SHP77 (cell line): ENCODE results near the gene SLU7.
A peak's percentile ranks its signal among the peaks of the same experiment; 100 is the strongest.

ENCODE experiments used
- DNase-seq, 2 experiments: peaks; one replicate each; lab custom pipeline; 2025; lab: John Stamatoyannopoulos, UW

SLU7 gene

DNA sequence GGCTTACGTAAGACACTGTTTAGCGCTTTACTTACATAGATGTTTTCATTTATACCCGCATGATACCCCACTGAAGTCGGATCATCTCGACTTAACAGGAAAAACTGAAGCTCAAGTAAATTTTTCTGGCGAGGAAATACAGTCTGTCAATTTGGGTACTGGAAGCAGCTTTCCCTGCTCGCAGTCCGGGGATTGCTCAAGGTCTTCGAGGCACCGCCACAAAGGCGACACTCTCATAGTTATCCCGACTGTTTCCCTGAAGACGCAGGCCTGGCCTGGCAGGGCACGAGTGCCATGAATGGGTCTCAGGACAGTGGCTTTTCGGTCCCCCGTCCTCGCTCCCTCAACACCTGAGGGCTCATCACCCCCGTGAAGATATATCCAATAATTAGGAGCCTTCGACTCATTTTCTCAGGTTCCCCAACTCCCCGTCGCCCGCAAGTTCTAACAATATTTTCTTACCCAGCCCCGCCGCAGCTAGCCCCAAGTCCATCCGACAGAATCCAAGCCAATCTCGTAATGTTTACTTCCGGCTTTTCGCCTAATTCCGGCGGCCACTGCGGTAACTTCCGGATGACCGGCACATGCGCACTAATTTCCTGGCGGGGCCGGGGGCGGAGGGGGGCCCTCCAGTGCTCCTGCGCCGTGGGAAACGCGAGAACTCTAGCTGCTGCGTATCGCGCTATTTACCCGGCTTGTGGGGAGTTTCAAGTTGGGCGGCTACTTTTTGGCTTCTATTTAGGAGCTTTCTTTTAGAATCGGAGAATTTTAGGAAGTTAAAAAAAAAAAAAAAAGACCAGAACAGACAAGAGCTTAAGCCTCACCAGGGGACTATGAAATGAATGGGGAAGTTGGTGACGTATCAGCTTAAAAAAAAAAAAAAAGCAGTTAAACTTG is at the start of gene SLU7:
Gene SLU7 (minus strand): TSS at position 521 of the 897 bp plus-strand sequence. CDS start 3,787 bp downstream, outside the sequence.
- DNase-seq = peak; percentile 89 to 94

DNA sequence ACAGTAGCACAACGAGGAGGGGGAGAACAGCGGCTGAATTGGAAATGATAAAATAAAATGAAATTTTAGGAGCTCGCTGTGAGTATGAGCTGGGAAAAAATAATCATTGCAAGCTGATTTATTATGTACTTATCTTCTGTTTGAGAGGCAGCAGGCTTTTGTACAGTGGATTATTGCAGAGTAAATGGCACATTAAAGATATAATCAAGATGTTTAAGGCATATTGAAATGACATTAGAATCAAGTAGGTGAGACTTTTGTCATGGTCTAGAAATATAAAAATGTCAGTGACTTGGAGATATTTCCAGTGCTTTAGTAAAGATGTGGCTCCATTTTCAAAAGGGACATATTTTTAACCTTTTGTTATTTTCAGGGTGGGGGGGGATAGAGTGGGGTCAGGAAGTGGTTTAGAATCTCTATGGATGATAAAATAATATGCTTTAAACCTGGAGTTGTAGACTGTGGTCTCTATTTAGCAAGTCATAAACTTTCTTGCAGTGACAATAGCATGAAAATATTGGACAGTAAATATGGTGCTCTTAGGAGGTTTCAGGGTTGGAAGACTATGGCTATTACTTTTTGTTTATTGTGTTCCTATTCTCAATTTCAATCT is 49.6 kb upstream of the SLU7 start:
- DNase-seq = no peak

DNA sequence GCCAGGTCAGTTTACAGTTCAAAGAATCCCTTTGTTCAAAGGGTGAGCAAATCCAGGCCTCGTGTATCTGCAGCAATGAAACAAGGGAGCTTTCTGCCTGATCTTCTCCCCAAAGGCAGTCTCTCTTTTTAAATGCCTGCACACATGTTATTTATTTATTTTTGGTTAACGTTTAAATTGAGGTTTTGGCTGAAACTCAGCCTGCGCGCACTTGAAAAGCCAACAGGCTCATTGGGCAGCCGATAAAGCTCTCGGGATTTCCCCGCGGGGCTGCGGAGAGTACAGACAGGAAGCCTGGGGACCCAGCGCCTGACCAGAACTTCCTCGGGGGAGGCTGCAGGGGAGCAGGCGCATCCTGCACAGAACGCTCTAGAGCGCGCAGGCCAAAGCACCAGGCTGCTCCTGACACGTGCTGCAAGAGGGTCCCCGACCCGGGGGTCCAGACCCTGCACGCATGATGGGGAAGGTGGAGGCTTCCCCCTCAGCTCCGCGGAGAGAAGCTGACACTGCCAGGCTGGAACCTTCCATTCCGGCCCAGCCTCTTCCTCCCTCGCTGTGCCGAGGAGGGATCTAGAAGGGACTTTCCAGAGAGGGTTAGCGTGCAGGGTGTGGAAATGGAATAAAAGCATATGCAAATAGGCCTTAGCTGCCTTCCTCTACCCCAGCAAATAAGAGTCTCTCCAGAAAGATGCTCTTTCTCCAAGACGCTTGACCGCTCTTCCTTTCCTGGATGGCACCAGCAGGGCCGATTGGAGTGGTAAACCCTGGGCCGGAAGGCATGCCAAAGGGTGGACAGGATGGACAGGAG is 48.9 kb upstream of the SLU7 start:
- peak in 1 of 2 experiments; percentile 9 for DNase-seq

DNA sequence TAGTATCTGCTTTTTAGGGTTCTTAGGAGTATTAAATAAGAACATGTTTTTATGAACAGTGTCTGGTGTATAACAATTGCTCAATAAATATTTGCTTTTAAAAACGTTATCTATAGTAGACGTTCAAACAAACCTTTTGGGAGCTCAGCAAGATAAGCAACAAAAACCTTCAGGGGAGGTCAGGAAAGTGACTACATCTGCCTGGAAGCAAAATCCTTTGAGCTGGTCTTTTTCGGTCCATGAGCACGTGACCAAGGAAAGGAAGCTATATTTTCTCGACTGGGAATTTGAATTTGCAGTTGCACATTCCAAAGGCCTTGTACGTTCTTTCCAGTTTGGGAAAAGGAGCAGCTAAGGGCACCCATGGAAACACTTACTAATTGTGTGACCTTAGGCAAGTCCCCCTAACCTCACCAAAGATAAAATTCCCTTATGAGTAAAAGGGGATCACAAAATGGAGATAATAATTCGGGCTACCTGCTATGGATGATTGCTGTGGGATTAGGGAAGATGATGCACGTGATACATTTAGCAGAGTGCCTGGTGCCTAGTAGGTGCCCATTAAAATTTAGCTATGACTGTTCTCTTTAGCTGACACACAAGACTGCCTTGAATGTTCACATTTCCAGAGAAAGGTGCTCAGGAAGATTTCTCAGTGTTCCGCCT is 48.1 kb upstream of the SLU7 start:
- DNase-seq = no peak

- no peak for DNase-seq
Measured at GRCh38 chr5:160466116-160466515, 47.2 kb upstream of the SLU7 start.

GRCh38 chr5:160464466-160464797 is 45.6 kb upstream of the SLU7 start:
- no peak for DNase-seq

GRCh38 chr5:160463740-160464465 is 45.0 kb upstream of the SLU7 start:
- no peak for DNase-seq

- DNase-seq = no peak
Measured at GRCh38 chr5:160463227-160463626, 44.3 kb upstream of the SLU7 start.

- no peak for DNase-seq
Measured at GRCh38 chr5:160462167-160462566, 43.3 kb upstream of the SLU7 start.

DNA sequence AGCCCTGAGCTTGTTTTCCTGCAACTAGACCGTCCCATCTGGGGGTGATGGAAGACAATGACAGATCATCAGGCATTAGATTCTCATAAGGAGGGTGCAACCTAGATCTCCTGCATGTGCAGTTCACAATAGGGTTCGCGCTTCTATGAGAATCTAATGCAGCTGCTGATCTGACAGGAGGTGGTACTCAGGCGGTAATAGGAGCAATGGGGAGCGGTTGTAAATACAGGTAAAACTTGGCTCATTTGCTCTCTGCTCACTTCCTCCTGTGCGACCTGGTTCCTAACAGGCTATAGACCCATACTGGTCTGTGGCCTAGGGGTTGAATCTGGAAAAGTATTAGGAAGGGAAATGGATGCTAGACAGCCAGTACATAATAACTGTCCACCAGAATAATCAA is 42.5 kb upstream of the SLU7 start:
- DNase-seq = no peak

DNA sequence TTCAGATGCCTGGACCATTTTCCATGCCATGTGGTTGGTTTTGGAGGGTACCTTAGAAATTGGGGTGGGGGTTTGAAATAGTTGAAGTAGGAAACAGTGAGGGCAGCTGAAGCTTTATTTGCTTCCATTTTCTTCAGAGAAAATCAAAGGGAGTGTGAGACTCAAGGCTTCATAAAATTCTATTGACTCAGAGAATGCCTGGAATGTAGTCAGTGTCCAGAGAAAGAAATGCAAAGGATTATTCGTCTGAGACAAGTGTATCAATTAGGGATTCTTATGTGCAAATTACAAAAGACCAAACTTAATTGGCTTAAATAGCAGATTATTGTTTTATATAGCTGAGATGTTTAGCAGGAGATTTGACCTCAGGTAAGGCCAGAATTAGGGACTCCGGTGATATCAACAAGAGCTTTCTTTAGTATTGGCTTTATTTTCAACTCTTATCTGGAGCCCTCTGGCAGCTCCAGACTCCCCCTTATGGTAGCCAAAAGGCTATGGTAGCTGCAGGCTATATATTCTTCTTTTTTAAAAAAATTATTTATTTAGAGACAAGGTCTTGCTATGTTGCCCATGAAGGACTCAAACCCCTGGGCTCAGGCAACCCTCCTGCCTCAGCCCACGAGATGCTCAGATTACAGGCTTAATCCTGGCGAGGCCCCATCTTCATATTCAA is 41.6 kb upstream of the SLU7 start:
- DNase-seq = no peak

DNA sequence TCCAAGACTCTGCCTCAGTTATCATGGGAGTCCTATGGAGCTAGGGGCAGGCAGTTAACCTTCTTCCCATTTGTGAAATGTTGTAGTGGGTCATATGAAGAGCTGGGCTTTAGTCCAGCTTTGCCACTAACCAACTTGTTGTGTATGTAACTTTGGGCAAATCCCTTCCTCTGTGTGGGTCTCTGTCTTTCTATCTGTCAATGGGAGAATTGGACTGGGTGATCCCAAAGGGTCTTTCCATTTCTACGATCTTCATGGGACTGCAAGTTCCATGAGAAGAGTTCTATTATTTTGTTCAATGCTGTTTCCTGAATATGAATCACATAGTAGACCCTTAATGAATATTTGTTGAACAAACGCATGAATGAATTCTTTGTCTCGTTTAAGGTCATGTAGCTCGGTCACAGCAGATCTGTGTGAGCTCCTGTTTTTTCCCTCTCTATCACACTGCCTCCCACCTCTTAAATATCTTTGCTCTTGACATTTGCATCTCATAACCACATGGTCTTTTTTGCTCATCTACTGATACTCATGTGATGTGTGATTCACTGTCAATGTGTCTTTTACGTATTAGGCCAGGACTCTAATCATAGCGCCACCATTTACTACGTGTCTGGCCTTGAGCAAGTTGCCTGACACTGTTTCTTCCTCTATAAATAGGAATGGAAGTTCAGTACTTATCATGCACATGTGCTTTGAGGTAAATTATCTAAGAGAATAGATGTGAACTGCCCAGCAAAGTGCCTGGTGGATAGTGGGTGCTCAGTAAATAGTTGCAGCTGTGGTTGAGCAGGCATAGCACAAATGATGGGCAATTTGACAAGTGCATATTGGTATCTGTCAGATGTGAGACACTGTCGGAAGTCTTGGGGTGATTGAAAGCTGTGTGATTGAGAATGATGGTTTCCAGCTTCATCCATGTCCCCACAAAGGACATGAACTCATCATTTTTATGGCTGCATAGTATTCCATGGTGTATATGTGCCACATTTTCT is 40.2 kb upstream of the SLU7 start:
- no peak for DNase-seq

DNA sequence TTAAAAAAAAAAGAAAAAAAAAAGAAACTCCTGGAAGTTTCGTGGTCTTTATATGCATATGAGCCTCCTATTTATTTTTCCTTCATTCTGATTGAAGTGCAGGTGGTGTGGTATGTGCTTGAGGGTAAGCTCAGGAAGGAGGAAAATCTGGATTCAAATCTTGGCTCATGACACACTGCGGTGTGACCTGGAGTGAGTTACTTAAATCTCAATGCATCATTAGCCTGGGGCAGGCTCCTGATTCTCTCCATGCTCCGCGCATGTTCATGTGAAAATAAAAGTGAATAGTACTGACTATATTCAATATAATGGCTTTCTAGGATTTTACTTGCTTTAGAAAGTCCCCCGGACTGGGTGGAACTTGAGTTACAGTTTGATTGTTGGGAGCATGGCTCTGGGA is 38.4 kb upstream of the SLU7 start:
- DNase-seq = no peak

- DNase-seq = no peak
Measured at GRCh38 chr5:160456480-160457177, 37.7 kb upstream of the SLU7 start.

- no peak for DNase-seq
Measured at GRCh38 chr5:160455600-160455999, 36.7 kb upstream of the SLU7 start.

- DNase-seq = no peak
Measured at GRCh38 chr5:160453751-160454150, 34.9 kb upstream of the SLU7 start.

DNA sequence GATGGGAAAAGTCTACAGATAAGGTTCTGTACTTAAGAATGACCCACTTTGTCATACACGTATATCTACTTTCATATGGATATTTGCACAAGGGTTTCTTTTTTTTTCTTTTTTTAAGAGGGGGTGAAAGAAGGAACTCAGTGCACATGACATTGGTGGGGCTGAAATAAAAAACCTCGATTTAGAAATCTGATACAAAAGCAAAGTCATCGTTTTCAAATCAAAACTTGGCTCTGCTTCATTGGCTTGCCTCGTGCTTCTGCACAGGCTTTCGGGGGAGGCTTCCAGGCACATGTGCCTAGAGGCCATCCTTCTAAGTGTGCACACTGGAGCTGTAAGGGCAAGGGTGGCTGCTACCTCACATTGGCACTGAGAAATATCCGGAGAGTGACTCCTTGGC is 33.9 kb upstream of the SLU7 start:
- no peak for DNase-seq

DNA sequence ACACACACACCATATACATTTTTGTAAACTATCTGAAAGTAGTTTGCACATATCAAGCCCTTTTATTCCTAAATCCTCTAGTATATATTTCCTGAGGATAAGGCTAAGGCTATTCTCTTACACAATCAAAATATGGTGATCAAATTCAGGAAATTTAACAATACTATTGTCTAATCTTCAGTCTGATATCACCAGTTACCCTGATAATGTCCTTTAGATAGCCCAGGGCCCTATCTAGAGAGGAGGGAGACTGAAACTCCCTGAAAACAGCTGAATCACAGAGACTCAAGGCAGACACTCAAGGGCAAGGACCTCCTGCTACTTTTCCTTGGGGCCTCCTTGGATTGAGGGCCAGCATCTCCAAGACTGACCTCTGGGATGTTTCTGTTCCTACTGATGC is 33.2 kb upstream of the SLU7 start:
- no peak for DNase-seq

- no peak for DNase-seq
Measured at GRCh38 chr5:160451281-160451680, 32.4 kb upstream of the SLU7 start.
